Loucy (cell line): Measurements from ENCODE around the gene MICU2.

Experiments used
- H2AFZ ChIP-seq: fragments of 200-600 bp; sonication (generic); 2 replicates; pipeline ENCODE4 v1.6.0; 2016; ENCODE audit warnings: antibody characterized with exemption, mild to moderate bottlenecking, low read length, moderate library complexity
- H3F3A ChIP-seq: fragments of 200-600 bp; 2 replicates; pipeline ENCODE4 v1.6.0; 2016; ENCODE audit warnings: antibody characterized with exemption, low read depth, mild to moderate bottlenecking
- H3K27me3 ChIP-seq: fragments of 200-600 bp; sonication (generic); 2 replicates; pipeline ENCODE4 v1.6.1; 2014; ENCODE audit warnings: low read length, mild to moderate bottlenecking; ENCODE audit not compliant: insufficient read depth, poor library complexity, severe bottlenecking
- H3K36me3 ChIP-seq: fragments of 200-600 bp; sonication (generic); 2 replicates; pipeline ENCODE4 v1.6.1; 2016; ENCODE audit warnings: low read length; ENCODE audit not compliant: insufficient read depth
- H3K4me1 ChIP-seq: fragments of 200-600 bp; sonication (generic); 2 replicates; pipeline ENCODE4 v1.5.1; 2014; ENCODE audit warnings: low read length, mild to moderate bottlenecking; ENCODE audit not compliant: insufficient read depth, poor library complexity, severe bottlenecking
- H3K4me2 ChIP-seq: fragments of 200-600 bp; sonication (generic); 2 replicates; pipeline ENCODE4 v1.6.0; 2014; ENCODE audit warnings: antibody characterized with exemption, low read length, low read depth, mild to moderate bottlenecking; ENCODE audit not compliant: poor library complexity, severe bottlenecking
- H3K4me3 ChIP-seq: fragments of 200-600 bp; sonication (generic); 2 replicates; pipeline ENCODE4 v1.5.1; 2014; ENCODE audit warnings: low read length, mild to moderate bottlenecking, mixed read lengths; ENCODE audit not compliant: poor library complexity, severe bottlenecking
- H3K79me2 ChIP-seq: fragments of 200-600 bp; sonication (generic); 2 replicates; pipeline ENCODE4 v1.6.1; 2014; ENCODE audit warnings: low read length; ENCODE audit not compliant: insufficient read depth
- H3K9ac ChIP-seq: fragments of 200-600 bp; sonication (generic); 2 replicates; pipeline ENCODE4 v1.6.0; 2014; ENCODE audit warnings: mild to moderate bottlenecking, low read depth, low read length, moderate library complexity; ENCODE audit not compliant: poor library complexity, severe bottlenecking
- H3K9me2 ChIP-seq: fragments of 200-600 bp; sonication (generic); replicated peaks from 2 replicates; pipeline ENCODE4 v1.6.1; 2016; ENCODE audit warnings: low read depth, low read length, mixed read lengths
- H3K9me3 ChIP-seq: fragments of 200-600 bp; sonication (generic); 2 replicates; pipeline ENCODE4 v1.6.1; 2014; ENCODE audit warnings: mild to moderate bottlenecking, antibody characterized with exemption, low read length, low read depth; ENCODE audit not compliant: insufficient read depth
- H4K20me1 ChIP-seq: fragments of 200-600 bp; sonication (generic); 2 replicates; pipeline ENCODE4 v1.6.0; 2014; ENCODE audit warnings: antibody characterized with exemption, low read length, mild to moderate bottlenecking; ENCODE audit not compliant: insufficient read depth, poor library complexity, severe bottlenecking
- CTCF ChIP-seq: fragments of 200-600 bp; sonication (generic); conservative IDR thresholded peaks from 2 replicates; pipeline ENCODE4 v1.5.1; 2014; ENCODE audit warnings: mild to moderate bottlenecking, antibody characterized with exemption, low read length
- EZH2phosphoT487 ChIP-seq: fragments of 200-600 bp; IDR thresholded peaks from 2 replicates; pipeline ENCODE4 v1.6.1; 2018; ENCODE audit warnings: antibody characterized with exemption, mild to moderate bottlenecking, moderate library complexity, borderline replicate concordance

MICU2 gene

GRCh38 chr13:21541980-21542379 lies 62.0 kb downstream of the MICU2 start:
- no peak for TF ChIP-seq EZH2phosphoT487
- no peak for TF ChIP-seq CTCF
- H3K4me2 ChIP-seq = no peak overlapping the region

GRCh38 chr13:21541271-21541670 lies 62.7 kb downstream of the MICU2 start:
- no peaks in the 10 kb centered on the region for H3F3A ChIP-seq
- H3K79me2 ChIP-seq = peaks cover 20% of the 10 kb centered on the region
- no peak overlapping the region for H3K4me2 ChIP-seq
- H3K9ac ChIP-seq = no peak overlapping the region
- H3K27me3 ChIP-seq = no peaks in the 10 kb centered on the region
- H2AFZ ChIP-seq = no peak overlapping the region
- TF ChIP-seq CTCF (no peak), EZH2phosphoT487 (no peak)
- peaks cover 3% of the 10 kb centered on the region for H3K4me1 ChIP-seq
- H3K36me3 ChIP-seq = peaks cover 40% of the 10 kb centered on the region; the same call in 1 of the 2 replicates
- H3K9me3 ChIP-seq = no peaks in the 10 kb centered on the region
- no peaks in the 10 kb centered on the region for H4K20me1 ChIP-seq
- H3K9me2 ChIP-seq = no peaks in the 10 kb centered on the region
- H3K4me3 ChIP-seq = no peak overlapping the region

More at GRCh38 chr13:21541980-21542379, 62.0 kb downstream of the MICU2 start:
- no peaks in the 10 kb centered on the region for H3K9me3 ChIP-seq
- H2AFZ ChIP-seq = no peak overlapping the region
- peaks cover 20% of the 10 kb centered on the region for H3K79me2 ChIP-seq
- peaks cover 3% of the 10 kb centered on the region for H3K4me1 ChIP-seq
- no peak overlapping the region for H3K4me3 ChIP-seq
- no peaks in the 10 kb centered on the region for H4K20me1 ChIP-seq
- no peaks in the 10 kb centered on the region for H3K9me2 ChIP-seq
- peaks cover 41% of the 10 kb centered on the region; the same call in 1 of the 2 replicates for H3K36me3 ChIP-seq
- H3F3A ChIP-seq = no peaks in the 10 kb centered on the region
- no peak overlapping the region for H3K9ac ChIP-seq
- H3K27me3 ChIP-seq = no peaks in the 10 kb centered on the region

- Histone ChIP-seq H3K27me3 (no peaks in the 10 kb centered on the region), H3K36me3 (peaks cover 28% of the 10 kb centered on the region; the same call in 1 of the 2 replicates), H3K4me3 (no peak overlapping the region), H3K4me2 (no peak overlapping the region), H3F3A (no peaks in the 10 kb centered on the region), H2AFZ (no peak overlapping the region), H3K9me2 (no peaks in the 10 kb centered on the region), H3K9me3 (no peaks in the 10 kb centered on the region), H4K20me1 (no peaks in the 10 kb centered on the region), H3K4me1 (peaks cover 3% of the 10 kb centered on the region), H3K79me2 (peaks cover 20% of the 10 kb centered on the region), H3K9ac (no peak overlapping the region)
- TF ChIP-seq EZH2phosphoT487 (no peak), CTCF (no peak)
Measured at GRCh38 chr13:21539687-21540086, 64.3 kb downstream of the MICU2 start.
